Activated CD4-positive, alpha-beta T cell treated with anti-CD3 and anti-CD28 coated beads for 48 hours (primary cell): ENCODE data around the gene NFKB1.

Experiments
- DNase-seq: peaks from one replicate; pipeline ENCODE4 v3.0.0-alpha.2; 2020

The NFKB1 gene

DNA sequence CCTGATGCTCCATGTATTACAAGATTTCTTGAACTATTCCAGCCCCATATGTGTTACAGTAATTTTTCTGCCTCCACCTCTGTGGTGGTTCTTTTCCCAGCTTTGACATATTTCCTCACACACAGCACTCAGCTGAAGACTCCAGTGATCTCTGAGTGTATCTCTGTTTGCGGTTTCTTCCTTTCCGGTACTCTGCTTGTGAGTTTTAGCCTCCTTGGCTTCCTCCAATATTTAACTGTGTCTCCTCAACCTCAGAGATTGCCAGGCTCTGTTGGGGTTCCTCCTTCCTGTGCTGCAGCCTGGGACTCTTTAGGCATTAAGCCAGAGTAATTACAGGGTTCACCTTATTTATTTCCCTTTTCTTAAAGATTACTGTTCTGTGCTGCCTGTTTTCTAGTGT is 73.2 kb downstream of the NFKB1 start:
- no peak for DNase-seq

DNA sequence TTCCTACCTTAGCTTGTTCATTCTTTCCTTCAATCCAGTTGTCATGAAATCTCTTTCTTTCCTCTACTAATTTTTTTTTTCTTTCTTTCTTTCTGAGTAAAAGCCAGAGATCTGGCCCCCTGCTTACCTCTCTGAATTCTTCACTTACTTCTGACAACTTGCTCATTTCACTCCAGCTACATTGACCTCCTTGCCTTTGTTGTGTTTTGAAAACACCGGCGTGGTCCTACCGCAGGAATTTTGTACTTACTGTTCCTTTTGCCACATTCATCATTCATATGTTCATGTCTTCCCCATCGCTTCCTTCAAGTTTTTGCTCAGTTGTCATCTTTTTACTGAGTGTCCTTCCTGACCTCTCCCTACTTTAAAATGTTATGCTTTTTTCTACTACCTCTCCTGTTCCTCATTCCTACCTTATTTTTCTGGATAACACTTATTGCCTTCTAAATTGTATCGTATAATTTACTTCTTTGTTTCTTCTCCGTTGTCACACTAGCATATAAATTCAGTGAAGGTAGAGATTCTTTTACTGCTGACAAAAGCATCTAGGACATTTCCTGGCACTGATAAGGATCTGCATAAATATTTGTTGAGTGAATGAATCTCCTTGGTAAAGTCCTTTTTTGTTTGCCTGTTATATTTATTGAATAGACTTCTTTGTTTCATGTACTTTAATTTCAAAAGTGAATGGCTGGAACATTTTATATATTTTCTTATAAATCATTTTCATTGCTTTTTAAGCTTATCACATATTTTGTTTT is 74.4 kb downstream of the NFKB1 start:
- no peak for DNase-seq

DNA sequence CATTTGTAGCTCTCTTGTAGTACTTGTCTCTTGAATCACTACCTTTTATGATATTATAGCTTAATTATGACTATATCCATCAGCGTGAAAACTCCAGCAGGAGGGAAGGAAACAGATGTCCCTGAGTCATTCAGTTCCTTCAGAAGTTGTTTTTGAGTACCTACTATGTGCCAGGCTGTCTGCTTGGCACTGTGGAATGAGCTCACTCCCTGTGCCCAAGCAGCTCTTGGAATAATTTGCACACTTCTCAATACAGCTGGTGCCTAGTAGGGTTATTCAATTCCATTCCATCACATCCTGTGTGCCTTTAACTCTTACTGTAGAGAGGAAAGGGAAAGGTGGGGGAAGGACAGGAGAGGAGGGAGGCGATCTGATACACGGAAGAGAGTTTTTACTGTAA is 77.1 kb downstream of the NFKB1 start:
- DNase-seq, result no peak

DNA sequence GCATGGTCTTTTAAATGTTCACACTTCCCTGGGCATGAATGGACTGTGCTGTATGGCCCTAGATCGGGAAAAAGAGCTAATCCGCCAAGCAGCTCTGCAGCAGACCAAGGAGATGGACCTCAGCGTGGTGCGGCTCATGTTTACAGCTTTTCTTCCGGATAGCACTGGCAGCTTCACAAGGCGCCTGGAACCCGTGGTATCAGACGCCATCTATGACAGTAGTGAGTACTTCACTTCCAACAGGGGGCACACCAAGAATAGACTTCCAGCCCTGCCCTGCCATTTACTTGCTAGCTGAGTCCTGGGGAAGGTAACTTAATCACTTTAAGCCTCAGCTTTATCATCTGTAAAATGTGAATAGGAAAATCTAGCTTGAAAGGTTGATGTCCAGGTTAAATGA is 77.7 kb downstream of the NFKB1 start:
- DNase-seq, result no peak

DNA sequence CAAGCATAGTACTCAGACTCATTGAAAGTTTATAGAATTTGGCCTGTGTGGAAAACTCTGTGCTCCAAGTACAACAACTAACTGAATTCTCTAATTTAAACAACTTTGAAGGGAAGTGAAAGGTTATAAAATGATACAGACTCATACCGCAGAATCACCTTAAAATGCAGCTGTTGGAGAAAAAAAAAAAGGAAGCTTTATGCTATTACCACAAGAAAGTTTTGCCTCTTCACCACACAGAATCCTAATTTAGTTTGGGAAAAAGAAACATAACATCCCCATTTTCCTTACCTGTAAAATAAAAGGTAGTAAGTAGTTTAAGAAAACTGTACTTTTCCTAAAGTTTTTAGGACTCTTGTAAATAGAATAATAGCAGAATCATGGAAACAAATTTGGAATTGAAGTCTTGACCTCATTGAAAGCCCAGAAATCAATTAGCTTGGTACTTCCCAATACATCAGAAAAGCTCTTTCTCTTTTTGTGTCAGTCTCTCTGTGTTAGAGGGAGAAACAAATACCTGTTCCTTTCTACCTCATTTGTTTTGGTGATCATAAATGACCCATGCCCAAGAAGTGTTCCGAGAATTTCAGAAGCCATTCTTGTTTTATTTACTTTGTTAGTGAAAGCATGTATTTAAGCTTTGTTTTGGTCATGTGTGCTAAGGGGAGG is 78.8 kb downstream of the NFKB1 start:
- DNase-seq, result no peak

DNA sequence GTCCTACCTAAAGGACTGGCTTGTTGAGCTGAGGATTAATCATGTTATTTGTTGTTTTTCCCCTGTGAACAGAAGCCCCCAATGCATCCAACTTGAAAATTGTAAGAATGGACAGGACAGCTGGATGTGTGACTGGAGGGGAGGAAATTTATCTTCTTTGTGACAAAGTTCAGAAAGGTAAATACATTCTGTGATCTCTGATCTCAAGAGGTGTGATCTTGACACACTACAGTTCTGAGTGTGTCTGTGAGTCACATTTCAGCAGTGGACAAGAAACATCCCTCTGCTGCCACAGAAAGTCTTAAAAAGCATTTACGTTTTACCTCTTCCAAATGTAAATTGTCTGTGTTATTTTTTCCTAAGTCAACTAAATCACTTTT is 79.3 kb downstream of the NFKB1 start:
- DNase-seq, result no peak

DNA sequence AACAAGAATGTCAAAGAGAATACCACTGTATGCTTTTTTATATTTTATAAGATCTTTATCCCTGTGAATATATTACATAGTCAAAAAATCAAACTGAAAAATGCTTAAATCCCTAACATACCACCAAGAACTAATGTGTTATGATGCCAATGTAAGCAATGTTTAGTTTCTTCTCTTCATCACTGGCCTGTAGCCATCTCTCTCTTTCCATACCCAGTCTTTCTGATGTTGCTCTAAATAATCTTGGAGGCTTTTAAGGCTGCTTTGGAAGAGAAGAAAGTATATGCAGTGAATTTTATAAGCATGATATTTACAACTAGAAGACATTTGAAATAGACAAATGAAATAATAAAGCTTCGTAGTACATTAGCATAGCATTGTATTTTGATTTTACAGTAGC is 82.9 kb downstream of the NFKB1 start:
- DNase-seq, result no peak

DNA sequence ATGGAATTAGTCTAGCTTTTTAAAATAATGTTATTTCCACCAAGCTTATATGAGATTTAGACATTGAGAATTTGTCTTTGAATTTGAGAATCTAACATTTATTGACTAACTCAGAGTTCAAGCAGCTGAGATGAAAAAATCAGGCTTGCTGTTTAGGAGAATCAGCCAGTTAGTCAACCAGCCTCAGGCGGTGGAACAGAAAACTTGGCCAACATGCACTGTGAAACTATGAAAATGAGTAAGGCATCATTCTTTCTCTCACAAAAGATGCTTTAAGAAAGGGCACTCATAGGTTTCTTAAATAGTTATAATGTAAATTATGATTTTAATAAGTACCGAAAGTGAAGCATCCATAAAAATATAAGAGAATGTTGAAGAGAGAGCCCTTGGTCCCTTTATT is 84.2 kb downstream of the NFKB1 start:
- peak; percentile 54 for DNase-seq

DNA sequence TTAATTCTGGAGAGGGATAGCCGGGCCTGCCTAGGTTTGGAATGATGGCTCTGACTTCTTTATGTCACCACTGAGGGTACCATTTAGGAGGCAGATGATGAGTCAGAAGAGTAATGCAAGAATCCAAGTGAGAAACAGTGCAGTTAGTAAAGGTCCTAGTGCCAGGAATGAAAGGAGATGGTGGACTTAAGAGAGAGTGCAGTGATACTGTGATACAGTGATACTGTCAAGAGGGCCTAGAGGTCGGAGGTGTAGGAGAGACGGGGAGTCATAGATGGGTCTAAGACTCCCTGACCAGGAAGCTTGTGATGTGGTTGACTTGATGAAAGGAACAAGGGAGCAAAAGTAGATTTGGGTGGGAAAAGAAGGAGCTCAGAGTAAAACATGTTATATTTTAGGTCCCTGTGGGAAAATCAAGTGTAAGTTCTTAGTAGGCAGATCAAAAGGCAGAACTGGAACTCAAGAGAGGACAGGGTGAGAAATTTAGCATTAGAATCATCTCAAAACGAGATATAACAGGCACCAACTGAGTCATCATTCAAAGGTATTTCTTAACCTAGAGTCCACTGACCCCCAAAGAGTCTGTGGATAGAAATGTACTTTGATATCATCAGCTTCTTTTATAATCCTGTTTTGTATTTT is 85.0 kb downstream of the NFKB1 start:
- DNase-seq, result no peak

DNA sequence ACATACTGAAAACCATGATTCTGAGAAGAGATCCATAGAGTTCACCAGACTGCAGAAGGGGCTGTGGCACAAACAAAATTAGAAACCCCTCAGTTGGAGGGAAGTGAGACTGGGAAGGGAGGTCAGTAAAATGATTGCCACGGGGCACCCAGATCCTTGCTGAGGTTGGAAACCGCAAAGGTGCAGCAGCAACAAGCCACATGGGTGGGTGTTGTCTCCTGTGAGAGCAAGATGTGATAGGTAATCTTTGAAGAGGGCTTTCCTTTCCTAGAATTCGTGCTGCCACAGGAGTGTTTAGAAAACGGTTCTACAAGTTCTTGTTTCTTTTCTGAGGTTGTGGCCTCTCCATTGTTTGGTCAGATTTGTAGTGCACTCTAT is 85.5 kb downstream of the NFKB1 start:
- peak; percentile 43 for DNase-seq

DNA sequence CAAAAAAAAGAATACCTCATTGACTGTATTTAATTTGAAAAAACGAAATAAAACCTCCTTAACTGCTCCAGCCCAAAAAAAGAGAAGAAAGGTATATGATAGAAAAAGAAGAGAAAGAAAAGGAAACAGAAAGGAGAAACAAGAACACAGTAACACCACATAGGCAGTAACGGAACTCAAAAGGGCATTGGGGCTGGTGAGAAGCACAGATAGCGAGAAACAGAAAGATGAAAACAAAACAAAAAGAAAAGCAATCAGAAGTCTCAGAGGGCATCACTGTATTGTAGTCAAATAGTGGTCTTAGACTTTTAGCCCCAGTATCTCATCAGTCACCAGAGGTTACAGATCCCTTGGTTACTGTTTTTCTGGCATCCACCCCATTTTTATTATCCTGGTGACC is 88.6 kb downstream of the NFKB1 start:
- no peak for DNase-seq

DNA sequence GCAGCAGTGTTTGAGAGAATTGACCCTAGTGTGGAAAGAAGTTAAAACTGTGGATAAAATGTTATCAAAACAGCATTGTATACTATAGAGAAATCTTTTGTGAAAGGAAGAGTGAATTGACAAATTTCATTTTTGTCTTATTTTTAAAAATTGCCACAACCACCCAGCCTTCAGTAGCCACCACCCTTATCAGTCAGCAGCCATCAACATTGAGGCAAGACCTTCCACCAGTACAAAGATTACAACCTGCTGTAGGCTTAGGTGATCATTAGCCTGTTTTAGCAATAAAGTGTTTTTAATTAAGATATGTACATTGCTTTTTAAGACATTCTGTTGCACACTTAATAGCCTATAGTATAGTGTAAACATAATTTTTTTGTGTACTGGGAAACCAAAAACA is 91.1 kb downstream of the NFKB1 start:
- no peak for DNase-seq

DNA sequence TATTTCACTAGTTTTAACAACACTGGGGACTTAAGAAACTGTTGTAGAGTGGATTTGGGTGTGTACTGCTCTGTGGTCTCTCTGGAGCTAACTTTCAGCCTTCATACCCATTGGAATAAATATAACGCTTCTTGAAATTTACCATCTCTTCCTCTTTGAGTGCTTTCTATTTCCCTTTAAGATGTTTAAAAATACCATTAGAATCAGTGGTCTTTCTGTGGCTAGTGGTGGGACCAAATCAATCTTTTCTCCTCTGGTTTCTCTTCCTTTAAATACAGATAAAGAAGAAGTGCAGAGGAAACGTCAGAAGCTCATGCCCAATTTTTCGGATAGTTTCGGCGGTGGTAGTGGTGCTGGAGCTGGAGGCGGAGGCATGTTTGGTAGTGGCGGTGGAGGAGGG is 92.0 kb downstream of the NFKB1 start:
- no peak for DNase-seq

DNA sequence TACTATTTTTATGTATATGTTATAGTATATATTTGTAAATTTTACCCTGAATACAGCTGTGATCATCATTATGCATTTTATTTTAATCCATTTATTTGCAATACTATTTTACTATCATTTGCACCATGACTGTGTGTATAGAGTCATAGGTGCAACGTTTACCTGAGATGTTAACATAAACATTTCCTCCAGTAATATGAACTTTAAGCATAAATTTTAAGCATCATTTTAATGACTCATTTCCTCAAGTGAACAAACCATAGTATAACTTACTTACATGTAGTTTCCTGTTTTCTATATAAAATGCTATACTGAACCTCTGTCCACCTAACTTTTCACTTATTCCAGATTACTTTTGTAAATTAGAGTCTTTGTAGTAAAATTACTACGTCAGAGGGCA is 92.8 kb downstream of the NFKB1 start:
- DNase-seq, result no peak

DNA sequence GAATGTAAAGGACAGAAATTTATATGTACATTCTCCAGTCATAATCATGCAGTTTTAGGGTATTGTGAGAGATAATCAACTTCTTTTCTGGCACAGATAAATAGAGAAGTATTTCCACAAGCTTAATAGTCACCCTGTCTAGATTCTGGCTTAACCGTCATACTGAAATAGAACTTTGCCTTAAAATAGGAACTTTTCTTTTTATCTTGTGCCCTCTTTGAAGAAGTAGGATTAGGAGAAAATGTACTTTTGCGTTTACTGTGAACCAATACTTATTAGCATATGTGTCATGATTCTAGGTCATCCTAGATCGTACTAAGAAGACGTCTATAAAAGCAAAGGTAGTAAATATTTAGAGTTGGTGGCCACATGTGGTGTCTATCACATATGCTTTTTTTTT is 95.4 kb downstream of the NFKB1 start:
- DNase-seq, result no peak

DNA sequence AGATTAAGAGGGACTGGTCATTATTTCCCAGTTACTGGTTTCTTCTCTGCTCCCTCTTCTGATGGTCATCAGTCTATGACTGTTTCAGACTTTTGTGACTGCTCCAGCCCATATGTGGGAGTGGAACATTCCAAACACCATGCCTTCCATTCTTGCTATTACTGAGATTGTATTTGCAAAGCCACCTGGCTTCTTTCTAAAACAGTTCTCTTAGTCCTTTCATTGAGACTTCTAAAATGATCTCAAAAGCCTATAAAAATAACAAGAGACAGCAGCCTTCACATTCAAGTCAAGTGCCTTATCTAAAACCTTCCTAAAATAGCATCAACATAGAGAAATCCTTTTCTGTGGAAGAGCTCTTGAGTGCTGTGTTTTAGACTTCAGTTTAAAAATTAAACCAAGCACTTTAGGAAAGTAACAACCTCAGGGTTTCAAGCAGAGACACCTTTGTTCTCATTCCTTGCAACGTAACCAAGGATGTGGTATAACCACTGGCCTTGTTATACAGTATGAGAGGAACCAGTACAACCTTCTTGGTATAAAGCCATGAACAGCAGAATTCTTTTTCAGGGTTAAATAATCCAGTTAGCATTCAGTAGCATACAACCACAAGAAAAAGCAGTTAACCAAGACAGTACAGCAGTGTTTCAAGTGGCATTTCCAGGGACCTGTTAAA is 97.1 kb downstream of the NFKB1 start:
- DNase-seq, result no peak

DNA sequence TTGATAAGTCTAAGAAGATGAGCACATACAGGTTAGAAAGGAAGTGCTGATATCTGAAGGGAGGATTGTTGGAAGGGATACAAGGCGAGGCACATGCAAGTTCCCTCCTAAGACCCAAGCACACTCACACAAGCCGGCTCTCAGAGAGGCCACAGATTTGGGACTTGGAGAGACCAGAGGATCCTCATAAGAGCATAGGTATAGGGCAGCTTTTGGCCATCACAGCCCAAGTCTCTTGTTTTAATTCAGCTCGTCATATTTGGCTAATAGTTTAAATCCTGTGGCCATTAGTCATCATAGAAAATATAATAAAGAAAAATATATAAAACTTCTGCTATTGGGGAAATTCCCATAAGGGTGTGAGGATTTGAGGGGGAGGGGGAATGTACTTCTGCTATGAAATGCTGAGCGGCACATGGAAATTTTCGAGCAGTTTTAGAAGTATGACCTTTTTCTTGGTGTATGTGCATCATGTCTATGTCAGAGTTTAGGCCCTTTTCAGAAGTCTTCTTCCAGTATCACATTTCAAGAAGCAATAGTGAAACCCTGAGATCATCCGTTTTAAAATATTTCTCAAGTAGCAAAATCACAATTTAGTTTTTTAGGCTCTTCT is 97.7 kb downstream of the NFKB1 start:
- no peak for DNase-seq

DNA sequence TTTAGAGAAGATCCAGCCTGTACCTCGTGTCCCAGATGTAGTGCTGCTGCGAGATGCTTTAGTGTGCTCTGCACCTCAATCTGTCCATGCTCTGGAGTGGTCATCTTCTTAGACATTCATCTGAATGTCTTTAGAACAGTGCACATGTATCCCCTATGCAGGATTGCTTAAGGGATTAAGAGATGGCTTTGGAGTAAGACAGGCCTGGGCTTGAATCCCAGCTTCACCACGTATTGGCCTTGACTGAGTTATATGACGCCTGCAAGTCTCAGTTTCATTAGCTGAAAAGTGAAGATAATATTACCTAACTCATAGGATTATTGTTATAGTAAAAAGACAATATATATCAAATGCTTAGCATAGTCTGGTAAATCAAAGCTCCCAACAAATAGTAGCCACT is 98.3 kb downstream of the NFKB1 start:
- no peak for DNase-seq

DNA sequence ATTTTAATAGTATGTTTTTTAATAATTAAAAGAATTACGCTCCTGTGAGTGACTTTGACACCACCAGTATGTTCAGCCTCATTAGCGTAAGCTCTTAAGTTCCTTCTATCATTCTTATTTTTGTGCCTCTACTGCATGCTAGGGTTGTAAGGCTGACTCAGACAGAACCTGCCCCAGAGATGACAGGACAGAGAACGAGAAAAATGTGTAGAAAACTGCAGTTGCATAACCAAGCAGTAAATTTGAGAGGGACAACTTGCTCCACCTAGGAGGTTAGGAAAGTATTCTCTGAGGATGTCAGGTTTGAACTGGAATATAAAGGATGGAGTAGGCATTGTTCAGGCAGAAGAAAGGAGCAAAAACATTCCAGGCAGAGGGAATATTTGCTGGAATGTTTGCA is 98.7 kb downstream of the NFKB1 start:
- DNase-seq, result no peak

DNA sequence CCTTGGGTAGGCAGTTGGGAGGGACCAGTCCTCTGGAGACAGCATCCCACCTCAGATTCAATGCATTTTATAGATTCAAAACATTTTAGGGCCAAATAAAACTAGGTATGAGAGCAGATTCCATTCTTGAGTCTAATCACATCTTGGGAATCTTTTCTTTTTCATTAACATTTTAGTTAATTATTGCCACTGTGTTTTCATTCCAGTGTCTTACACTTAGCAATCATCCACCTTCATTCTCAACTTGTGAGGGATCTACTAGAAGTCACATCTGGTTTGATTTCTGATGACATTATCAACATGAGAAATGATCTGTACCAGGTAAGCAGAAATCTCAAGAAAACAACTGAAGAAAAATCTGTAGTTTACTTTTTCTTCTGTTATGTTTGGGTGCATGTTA is 99.5 kb downstream of the NFKB1 start:
- no peak for DNase-seq

DNA sequence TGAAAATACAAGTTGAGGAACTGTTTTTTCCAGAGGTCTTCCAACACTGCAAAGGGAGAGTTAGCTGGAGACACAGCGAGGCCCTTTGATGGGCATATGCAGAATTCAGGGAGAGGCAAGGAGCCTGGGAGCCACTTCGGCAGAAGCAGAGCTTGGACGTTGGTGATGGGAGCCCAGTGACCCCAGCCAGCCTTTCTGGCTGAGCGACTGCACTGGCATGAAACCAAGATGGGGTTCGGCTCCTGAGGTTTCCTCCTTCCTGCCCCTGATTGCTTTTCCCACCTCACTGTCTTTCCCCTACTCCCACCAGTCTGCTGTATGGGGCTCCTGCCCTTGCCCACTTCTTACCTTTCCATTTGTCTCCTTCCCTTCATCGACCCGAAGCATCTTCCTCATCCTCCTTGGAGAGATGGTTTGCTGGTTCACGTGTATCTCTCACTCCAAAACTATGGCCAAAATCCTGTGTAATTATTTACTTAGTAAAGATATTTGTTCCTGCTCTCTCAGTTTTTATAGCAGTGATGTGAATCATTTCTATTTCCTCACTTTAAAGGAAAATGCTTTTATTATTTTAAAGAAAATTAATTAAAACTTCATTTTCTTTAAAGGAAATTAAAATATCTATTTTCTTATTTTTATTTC is 100.5 kb downstream of the NFKB1 start:
- DNase-seq, result no peak

DNA sequence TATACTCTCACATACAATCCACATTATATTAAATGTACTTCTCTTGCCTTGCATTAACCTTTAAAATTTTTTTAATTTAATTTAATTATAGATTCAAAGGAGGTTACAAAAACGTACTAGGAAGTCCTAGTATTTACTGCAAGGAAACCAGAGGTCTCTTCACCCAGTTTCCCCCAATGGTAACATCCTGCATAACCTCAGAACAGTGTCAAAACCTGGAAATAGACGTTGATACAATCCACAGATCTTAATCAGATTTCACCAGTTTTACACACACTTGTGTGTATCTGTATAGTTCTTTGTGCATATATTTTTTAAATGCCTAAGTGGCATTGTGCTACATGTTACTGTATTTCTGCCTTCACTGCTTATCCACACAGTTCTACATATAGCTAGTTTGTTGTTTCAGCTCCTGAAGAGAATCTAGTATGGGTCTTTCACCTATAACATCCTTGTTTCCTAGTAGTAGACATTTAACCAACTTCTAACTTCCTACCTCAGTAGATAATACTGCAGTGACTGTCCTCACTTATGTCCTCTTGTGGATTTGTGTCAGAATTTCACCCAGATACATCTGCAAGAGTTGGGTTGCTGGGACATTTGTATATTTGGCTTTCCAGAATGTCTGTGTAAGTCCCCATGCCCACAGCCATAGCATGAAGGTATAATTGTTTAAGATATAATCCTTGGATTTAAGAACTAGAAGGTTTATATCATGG is 103.2 kb downstream of the NFKB1 start:
- DNase-seq, result no peak
